H1 (cell line): ENCODE data around the gene SLC6A6. TPM values are rescaled to one million over a fixed set of nuclear protein-coding genes. Genes with fewer than 3 reads are reported as not detected.

Experiments used
- ATF2 ChIP-seq: IDR thresholded peaks from 2 replicates; pipeline ENCODE4 v1.6.1; 2012; ENCODE audit warnings: low read length, inconsistent platforms
- CBX8 ChIP-seq: fragments of 300-800, 300-1000 bp; sonication (generic); IDR thresholded peaks from 2 replicates; pipeline ENCODE4 v1.7.1; 2016; ENCODE audit warnings: low read depth, low read length, borderline replicate concordance
- CEBPB ChIP-seq: IDR thresholded peaks from 2 replicates; pipeline ENCODE4 v1.6.1; 2012; ENCODE audit warnings: low read depth, low read length
- CHD2 ChIP-seq: IDR thresholded peaks from 2 replicates; pipeline ENCODE4 v1.6.1; 2012; ENCODE audit warnings: low read length, improper control_type of control experiment
- EZH2 ChIP-seq: fragments of 200-600 bp; sonication (generic); IDR thresholded peaks from 2 replicates; pipeline ENCODE4 v1.7.1; 2012; ENCODE audit warnings: low read depth, mild to moderate bottlenecking, moderate library complexity, low read length, inconsistent platforms; ENCODE audit not compliant: severe bottlenecking
- HDAC2 ChIP-seq, 2 experiments: fragments of 300-600 bp in 1 of 2; sonication (generic) in 1 of 2; IDR thresholded peaks; 2 replicates each; pipeline ENCODE4 v1.6.1; 2011 to 2012; ENCODE audit warnings: low read depth in 2 of 2, low read length in 2 of 2, mild to moderate bottlenecking in 2 of 2, moderate library complexity in 2 of 2, borderline replicate concordance in 1 of 2, inconsistent platforms in 1 of 2
- PHF8 ChIP-seq: fragments of 200-600 bp; sonication (generic); conservative IDR thresholded peaks from 2 replicates; pipeline ENCODE4 v1.7.1; 2012; ENCODE audit warnings: low read depth, mild to moderate bottlenecking, inconsistent platforms, low read length, moderate library complexity
- SAP30 ChIP-seq: fragments of 300-600 bp; sonication (generic); IDR thresholded peaks from 2 replicates; pipeline ENCODE4 v1.7.1; 2012; ENCODE audit warnings: low read length, moderate library complexity, mild to moderate bottlenecking, inconsistent platforms; ENCODE audit not compliant: insufficient read depth, insufficient replicate concordance
- USF2 ChIP-seq: IDR thresholded peaks from 2 replicates; pipeline ENCODE4 v1.6.1; 2011; ENCODE audit warnings: low read length, improper control_type of control experiment
- polyA plus RNA-seq, 7 experiments: library from polyadenylated mRNA; depleted of rRNA in 3 of 7; stranded (reverse) in 5 of 7; unstranded in 2 of 7; fragments of >200 nt in 5 of 7; fragments of 200-250 nt in 2 of 7; gene quantifications; 1 replicate in 5 of 7; 2 replicates in 1 of 7; 4 replicates in 1 of 7; pipeline versions ENCODE4 v1.2.1 to v1.2.3, GENCODE V29; 2011 to 2013; ENCODE audit warnings: missing spikeins in 2 of 7, mixed read lengths in 2 of 7
- total RNA-seq: library from RNA; stranded (reverse); fragmentation: NEBNext Ultra II Directional; extraction: Animal tissue kit (Norgen Biotek cat#: 25700); gene quantifications from 2 replicates; pipeline ENCODE4 v1.2.1, GENCODE V29; 2021

Gene SLC6A6
- total and polyA plus RNA-seq, 2 of the 8 experiments (the other 6 are each of a cell fraction or from before 2014, with no cell fraction given), result 66.2 to 144 TPM

- no peak for TF ChIP-seq ATF2
- no peak for TF ChIP-seq HDAC2 (IDR thresholded peaks at IDR 0.05; ENCODE audit: borderline replicate concordance in 1 of 2, low read depth in 2 of 2, low read length in 2 of 2)
- TF ChIP-seq EZH2, result no peak
- TF ChIP-seq PHF8, result no peak
- no peak for TF ChIP-seq SAP30
- no peak for TF ChIP-seq CBX8
- TF ChIP-seq CEBPB, result no peak
- no peak for TF ChIP-seq USF2
- no peak for TF ChIP-seq CHD2
Observed at GRCh38 chr3:14440168-14440518, 37.7 kb downstream of the SLC6A6 start (continued).
